Retinal pigment epithelial cell (primary cell): ENCODE data around the gene NANOGP8.
"Not testable (repeated sequence)": the region's sequence is repeated elsewhere in the genome, so short reads cannot be mapped to it uniquely, and the experiment has no call there.

ENCODE experiments used
- DNase-seq: peaks from one replicate; pipeline ENCODE4 v3.0.0-alpha.2; 2010; ENCODE audit warnings: low read depth
- H3K4me3 ChIP-seq: 2 replicates; pipeline ENCODE4 v1.5.1; 2011; ENCODE audit warnings: mild to moderate bottlenecking, low read length, control low read depth, moderate library complexity
- TF ChIP-seq, protein P1 (sequence below): conservative IDR thresholded peaks from 2 replicates; pipeline ENCODE4 v1.5.1; 2011; ENCODE audit warnings: low read depth, low read length, control low read depth, inconsistent platforms

NANOGP8 gene, protein sequence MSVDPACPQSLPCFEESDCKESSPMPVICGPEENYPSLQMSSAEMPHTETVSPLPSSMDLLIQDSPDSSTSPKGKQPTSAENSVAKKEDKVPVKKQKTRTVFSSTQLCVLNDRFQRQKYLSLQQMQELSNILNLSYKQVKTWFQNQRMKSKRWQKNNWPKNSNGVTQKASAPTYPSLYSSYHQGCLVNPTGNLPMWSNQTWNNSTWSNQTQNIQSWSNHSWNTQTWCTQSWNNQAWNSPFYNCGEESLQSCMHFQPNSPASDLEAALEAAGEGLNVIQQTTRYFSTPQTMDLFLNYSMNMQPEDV

DNA sequence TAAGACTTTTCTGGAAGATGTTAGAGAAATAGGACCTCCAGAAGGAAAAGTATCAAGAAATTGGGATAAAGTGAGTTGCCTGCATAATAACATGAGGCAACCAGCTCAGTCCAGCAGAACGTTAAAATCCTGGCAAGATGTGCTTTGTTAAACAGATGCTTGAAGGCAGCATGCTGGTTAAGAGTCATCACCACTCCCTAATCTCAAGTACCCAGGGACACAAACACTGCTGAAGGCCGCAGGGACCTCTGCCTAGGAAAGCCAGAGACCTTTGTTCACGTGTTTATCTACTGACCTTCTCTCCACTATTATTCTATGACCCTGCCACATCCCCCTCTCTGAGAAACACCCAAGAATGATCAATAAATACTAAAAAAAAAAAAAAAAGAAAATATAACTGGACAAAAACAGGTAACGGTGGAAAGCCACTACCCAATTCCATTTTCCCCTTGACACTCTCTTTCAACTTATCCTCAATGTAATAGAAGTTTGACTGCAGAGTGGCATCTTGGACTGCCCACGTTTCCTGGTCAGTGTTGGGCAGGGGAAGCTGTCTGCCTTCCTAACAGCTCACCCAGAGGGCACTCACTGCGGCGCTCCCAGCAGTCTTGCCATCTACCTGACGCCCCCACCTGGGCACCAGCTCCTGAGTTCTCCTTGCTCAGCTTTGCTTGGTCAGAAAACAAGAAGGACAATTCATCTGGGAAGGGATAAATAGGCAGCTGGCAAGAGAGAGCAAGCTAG, at the start of gene NANOGP8:
NANOGP8 (minus strand) TSS at position 120 of the 744 bp plus-strand sequence. CDS start 185 bp downstream, outside the sequence.
- DNase-seq, H3K4me3 ChIP-seq: not testable (repeated sequence)

DNA sequence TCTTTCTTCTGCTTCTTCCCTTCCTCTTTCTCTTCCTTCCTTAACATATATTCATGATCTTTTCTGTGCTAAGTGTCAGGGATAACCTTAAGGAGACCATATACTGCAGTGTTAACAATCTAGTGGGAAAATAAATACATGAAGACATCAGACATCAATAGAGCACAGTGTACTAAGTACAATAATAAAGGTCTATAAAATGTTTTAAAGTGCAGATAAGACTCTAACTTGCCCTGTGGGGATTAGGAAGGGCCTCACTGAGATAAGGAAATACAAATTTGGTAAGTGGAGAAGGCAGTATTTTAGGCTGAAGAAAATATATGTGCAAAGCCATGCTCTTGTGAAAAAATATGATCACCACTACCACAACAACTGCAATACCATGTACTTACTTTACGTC, 49.2 kb upstream of the NANOGP8 start:
- TF ChIP-seq, protein P1, sequence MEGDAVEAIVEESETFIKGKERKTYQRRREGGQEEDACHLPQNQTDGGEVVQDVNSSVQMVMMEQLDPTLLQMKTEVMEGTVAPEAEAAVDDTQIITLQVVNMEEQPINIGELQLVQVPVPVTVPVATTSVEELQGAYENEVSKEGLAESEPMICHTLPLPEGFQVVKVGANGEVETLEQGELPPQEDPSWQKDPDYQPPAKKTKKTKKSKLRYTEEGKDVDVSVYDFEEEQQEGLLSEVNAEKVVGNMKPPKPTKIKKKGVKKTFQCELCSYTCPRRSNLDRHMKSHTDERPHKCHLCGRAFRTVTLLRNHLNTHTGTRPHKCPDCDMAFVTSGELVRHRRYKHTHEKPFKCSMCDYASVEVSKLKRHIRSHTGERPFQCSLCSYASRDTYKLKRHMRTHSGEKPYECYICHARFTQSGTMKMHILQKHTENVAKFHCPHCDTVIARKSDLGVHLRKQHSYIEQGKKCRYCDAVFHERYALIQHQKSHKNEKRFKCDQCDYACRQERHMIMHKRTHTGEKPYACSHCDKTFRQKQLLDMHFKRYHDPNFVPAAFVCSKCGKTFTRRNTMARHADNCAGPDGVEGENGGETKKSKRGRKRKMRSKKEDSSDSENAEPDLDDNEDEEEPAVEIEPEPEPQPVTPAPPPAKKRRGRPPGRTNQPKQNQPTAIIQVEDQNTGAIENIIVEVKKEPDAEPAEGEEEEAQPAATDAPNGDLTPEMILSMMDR = no peak
- H3K4me3 ChIP-seq = no peak overlapping the region
- no peak for DNase-seq

DNA sequence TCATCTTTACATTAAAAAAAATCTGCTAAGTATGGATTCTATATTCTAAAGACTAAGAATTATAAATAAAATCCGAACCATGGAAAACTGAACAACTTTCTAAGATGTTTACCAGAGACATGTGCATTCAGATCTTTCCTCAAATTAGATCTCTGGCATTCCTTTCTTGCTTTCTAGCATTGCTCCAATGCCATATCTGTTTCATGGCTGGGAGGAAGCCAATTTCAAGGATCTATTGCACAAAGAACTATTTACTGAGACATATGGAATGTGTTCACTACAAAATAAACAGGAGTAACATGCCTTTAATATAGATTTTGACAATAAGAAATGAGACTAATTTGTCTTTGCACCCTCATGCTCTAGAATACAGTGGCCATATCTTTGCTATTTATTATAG, 45.1 kb upstream of the NANOGP8 start:
- TF ChIP-seq, protein P1 = no peak
- DNase-seq = no peak
- H3K4me3 ChIP-seq = no peak overlapping the region

DNA sequence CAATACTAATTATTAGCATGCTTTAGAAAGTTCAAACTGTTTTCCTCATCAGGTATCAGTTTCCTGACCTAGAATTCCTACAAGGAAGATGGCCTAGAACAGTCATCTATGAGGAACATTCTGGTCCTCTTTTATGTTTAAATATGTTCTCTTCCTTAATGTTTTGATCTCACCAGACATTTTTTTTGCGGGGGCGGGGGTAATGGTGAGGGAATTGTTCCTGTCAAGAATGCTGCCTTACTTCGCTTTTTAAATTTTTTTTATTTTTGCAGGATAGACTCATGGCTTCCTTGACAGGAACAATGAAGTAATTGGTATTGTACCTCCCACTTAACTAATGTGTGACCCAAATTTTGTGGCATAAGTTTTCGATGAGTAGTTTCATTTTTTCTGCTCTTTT, 44.3 kb upstream of the NANOGP8 start:
- TF ChIP-seq, protein P1 = no peak
- DNase-seq = no peak
- H3K4me3 ChIP-seq = no peak overlapping the region

DNA sequence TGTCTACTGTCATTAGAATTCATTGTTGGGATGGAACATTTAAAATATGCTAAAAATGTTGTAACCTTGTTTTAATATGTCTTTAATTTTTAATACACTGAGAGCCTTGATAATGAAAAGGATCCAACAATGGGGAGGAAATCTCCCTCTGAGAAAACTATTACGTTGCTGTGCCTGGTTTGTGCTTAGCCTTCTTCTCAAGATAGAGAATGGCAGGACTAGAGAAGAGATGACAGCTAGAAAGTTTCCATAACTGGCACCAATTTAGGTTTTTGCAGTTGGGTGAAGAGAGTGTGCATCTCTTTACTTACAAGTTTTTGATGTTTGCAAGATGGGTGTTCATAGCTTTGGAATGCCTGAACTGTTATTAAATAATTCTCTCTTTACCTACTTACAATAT, 42.6 kb upstream of the NANOGP8 start:
- no peak for DNase-seq
- TF ChIP-seq, protein P1 = no peak
- H3K4me3 ChIP-seq = no peak overlapping the region

DNA sequence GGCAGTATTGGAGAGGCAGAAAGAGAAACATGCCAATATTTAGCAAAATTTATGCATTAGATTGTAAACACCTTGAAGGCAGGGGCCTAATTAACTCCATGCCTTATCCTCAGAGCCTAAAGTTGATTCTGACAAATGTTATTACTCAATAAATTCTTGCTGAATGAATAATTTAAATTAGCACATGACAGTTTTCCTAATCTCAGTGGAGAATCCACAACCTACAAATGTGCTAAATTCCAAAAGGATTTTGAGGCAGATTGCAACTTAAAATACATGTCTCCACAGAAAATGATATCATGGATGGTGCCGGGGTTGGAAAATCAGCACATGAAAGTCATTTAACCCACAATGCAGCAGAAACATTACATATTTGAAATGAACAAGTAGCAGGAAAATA, 41.1 kb upstream of the NANOGP8 start:
- DNase-seq = no peak
- no peak overlapping the region for H3K4me3 ChIP-seq
- TF ChIP-seq, protein P1 = no peak

DNA sequence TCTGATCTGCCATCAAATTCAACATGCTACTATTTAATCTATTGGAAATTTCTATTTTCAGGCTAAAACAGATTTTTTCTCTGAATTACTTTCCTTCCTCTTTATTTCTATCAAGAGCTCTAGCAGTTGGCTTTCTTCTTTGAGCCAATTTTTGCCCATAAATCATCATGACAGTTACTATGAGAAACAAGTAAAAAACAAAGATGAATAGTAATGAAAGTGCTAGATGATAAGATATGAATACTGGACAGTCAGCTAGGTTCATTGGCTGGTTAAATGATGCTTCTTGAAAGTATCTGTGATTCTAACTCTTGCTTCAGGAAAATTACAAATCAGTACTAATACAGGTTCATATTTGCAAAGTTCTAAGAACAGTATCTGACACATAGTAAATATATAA, 38.6 kb upstream of the NANOGP8 start:
- H3K4me3 ChIP-seq = no peak overlapping the region
- TF ChIP-seq, protein P1 = no peak
- DNase-seq = no peak
